Measurements from ENCODE around the gene REPS1. TPM values are rescaled to one million over a fixed set of nuclear protein-coding genes. Genes with fewer than 3 reads are reported as not detected.

REPS1 gene
- total and polyA plus RNA-seq, 2 of the 13 experiments (the other 11 are each of a cell fraction or from before 2014, with no cell fraction given) = 36.4 to 38.3 TPM

- no peak overlapping the region for H3K4me2 ChIP-seq (ENCODE audit: low read depth, low read length)
- in situ Hi-C loops (cut with HindIII; ENCODE audit: extremely low pct_ligation_motif_present, low pct_unique_long_range_greater_than_20kb) = no loop called here
Measured at GRCh38 chr6:139010674-139011073, 22.6 kb upstream of the REPS1 start.

DNA sequence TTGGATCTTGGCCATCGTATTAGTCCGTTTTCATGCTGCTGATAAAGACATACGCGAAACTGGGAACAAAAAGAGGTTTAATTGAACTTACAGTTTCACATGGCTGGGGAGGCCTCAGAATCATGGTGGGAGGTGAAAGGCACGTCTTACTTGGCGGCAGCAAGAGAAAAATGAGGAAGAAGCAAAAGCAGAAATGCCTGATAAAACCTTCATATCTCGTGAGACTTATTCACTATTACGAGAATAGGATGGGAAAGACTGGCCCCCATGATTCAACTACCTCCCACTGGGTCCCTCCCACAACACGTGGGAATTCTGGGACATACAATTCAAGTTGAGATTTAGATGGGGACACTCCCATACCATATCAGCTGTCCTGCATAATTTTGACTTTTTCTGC, 20.1 kb upstream of the REPS1 start:
- Histone ChIP-seq H3K4me1 (ENCODE audit: insufficient read depth, low read length) (peaks cover 10% of the 10 kb centered on the region; the same call in 1 of the 2 replicates), H3K27ac (ENCODE audit: extremely low read length, insufficient read depth, low read length) (no peak overlapping the region), H3K4me2 (ENCODE audit: low read depth, low read length) (no peak overlapping the region), H2AFZ (ENCODE audit: low read length) (no peak overlapping the region), H3K4me3 (replicated peaks in 1 of 3; ENCODE audit: insufficient read depth in 1 of 3, low read depth in 2 of 3, low read length in 3 of 3) (no peak overlapping the region), H3K27me3 (ENCODE audit: control insufficient read depth in 1 of 2, insufficient read depth in 2 of 2, low read length in 2 of 2) (no peaks in the 10 kb centered on the region), H4K20me1 (ENCODE audit: insufficient read depth, low read length) (no peaks in the 10 kb centered on the region), H3K9ac (ENCODE audit: insufficient read depth, low read depth, low read length) (no peak overlapping the region), H3K79me2 (ENCODE audit: insufficient read depth, low read length) (no peaks in the 10 kb centered on the region), H3K9me3 (ENCODE audit: low read length) (no peaks in the 10 kb centered on the region), H3K36me3 (replicated peaks in 1 of 2; ENCODE audit: control insufficient read depth in 1 of 2, insufficient read depth in 2 of 2, low read length in 2 of 2) (no peaks in the 10 kb centered on the region)
- no TSS peak for BruUV-seq (replicated peaks)
- FAIRE-seq (no peak), DNase-seq (ENCODE audit: low spot score) (no peak), ATAC-seq (no peak)
- in situ Hi-C loops (cut with HindIII; ENCODE audit: extremely low pct_ligation_motif_present, low pct_unique_long_range_greater_than_20kb) (no loop called here), intact Hi-C loops (cut with micrococcal nuclease; ENCODE audit: unreplicated experiment) (no loop called here)
- 59% methylated on average over 9 of the region's 9 CpGs for WGBS (ENCODE audit: low lambda C conversion rate)
- no peak for TF ChIP-seq ZNF569 (CRISPR knock-in tag; IDR thresholded peaks at IDR 0.05; ENCODE audit: borderline replicate concordance)
- TF ChIP-seq ZFP90 (CRISPR knock-in tag; IDR thresholded peaks at IDR 0.05; ENCODE audit: borderline replicate concordance) = no peak
- no peak for TF ChIP-seq GATAD1 (CRISPR knock-in tag; IDR thresholded peaks at IDR 0.05)
- TF ChIP-seq, protein P1, sequence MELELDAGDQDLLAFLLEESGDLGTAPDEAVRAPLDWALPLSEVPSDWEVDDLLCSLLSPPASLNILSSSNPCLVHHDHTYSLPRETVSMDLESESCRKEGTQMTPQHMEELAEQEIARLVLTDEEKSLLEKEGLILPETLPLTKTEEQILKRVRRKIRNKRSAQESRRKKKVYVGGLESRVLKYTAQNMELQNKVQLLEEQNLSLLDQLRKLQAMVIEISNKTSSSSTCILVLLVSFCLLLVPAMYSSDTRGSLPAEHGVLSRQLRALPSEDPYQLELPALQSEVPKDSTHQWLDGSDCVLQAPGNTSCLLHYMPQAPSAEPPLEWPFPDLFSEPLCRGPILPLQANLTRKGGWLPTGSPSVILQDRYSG (CRISPR knock-in tag; IDR thresholded peaks at IDR 0.05) = no peak
- TF ChIP-seq LCORL (IDR thresholded peaks at IDR 0.05) = no peak
- TF ChIP-seq LCORL (CRISPR knock-in tag; IDR thresholded peaks at IDR 0.05) = no peak
- ChIA-PET CTCF (ENCODE audit: low intra/inter-chr PET ratio, low total read pairs) (no interaction called here), POLR2A (no interaction called here)

More at GRCh38 chr6:139010674-139011073, 22.6 kb upstream of the REPS1 start:
- DNase-seq (ENCODE audit: low spot score) (no peak), FAIRE-seq (no peak), ATAC-seq (no peak)
- Histone ChIP-seq H3K36me3 (replicated peaks in 1 of 2; ENCODE audit: control insufficient read depth in 1 of 2, insufficient read depth in 2 of 2, low read length in 2 of 2) (no peaks in the 10 kb centered on the region), H2AFZ (ENCODE audit: low read length) (no peak overlapping the region), H3K9ac (ENCODE audit: insufficient read depth, low read depth, low read length) (no peak overlapping the region), H3K9me3 (ENCODE audit: low read length) (no peaks in the 10 kb centered on the region), H3K27ac (ENCODE audit: extremely low read length, insufficient read depth, low read length) (no peak overlapping the region), H3K27me3 (ENCODE audit: control insufficient read depth in 1 of 2, insufficient read depth in 2 of 2, low read length in 2 of 2) (no peaks in the 10 kb centered on the region), H3K4me3 (replicated peaks in 1 of 3; ENCODE audit: insufficient read depth in 1 of 3, low read depth in 2 of 3, low read length in 3 of 3) (no peak overlapping the region), H3K4me1 (ENCODE audit: insufficient read depth, low read length) (peaks cover 13% of the 10 kb centered on the region; the same call in 1 of the 2 replicates), H4K20me1 (ENCODE audit: insufficient read depth, low read length) (no peaks in the 10 kb centered on the region), H3K79me2 (ENCODE audit: insufficient read depth, low read length) (no peaks in the 10 kb centered on the region)
- POLR2A ChIA-PET = no interaction called here
- intact Hi-C loops (cut with micrococcal nuclease; ENCODE audit: unreplicated experiment) = no loop called here
- no TSS peak for BruUV-seq (replicated peaks)
- CTCF ChIA-PET (ENCODE audit: low intra/inter-chr PET ratio, low total read pairs) = no interaction called here
- TF ChIP-seq ZNF775 (CRISPR knock-in tag; IDR thresholded peaks at IDR 0.05; ENCODE audit: borderline replicate concordance) (no peak), RORA (CRISPR knock-in tag; IDR thresholded peaks at IDR 0.05) (no peak), ZSCAN31 (CRISPR knock-in tag; IDR thresholded peaks at IDR 0.05; ENCODE audit: low read depth) (no peak)
